DOHH2 (cell line): ENCODE data around the gene NCAM1.

Source experiments
- H3F3A ChIP-seq: fragments of 200-600 bp; sonication (generic), shearing (Covaris generic); 2 replicates; pipeline ENCODE4 v1.6.0; 2016; ENCODE audit warnings: antibody characterized with exemption, mild to moderate bottlenecking; ENCODE audit not compliant: control insufficient read depth, insufficient read depth
- H3K27ac ChIP-seq: fragments of 200-600 bp; sonication (generic); 2 replicates; pipeline ENCODE4 v1.5.1; 2014; ENCODE audit warnings: low read depth, mild to moderate bottlenecking, low read length, moderate library complexity
- H3K27me3 ChIP-seq: fragments of 200-600 bp; sonication (generic); 2 replicates; pipeline ENCODE4 v1.6.1; 2014; ENCODE audit warnings: mild to moderate bottlenecking, low read length, mixed read lengths; ENCODE audit not compliant: control insufficient read depth
- H3K36me3 ChIP-seq: fragments of 200-600 bp; sonication (generic); 2 replicates; pipeline ENCODE4 v1.6.1; 2014; ENCODE audit warnings: mild to moderate bottlenecking, low read length, moderate library complexity, mixed read lengths; ENCODE audit not compliant: control insufficient read depth
- H3K4me1 ChIP-seq: fragments of 200-600 bp; sonication (generic); 2 replicates; pipeline ENCODE4 v1.6.1; 2014; ENCODE audit warnings: mild to moderate bottlenecking, low read length, mixed read lengths; ENCODE audit not compliant: control insufficient read depth
- H3K4me2 ChIP-seq: fragments of 200-600 bp; sonication (generic); 2 replicates; pipeline ENCODE4 v1.6.0; 2014; ENCODE audit warnings: mild to moderate bottlenecking, low read length, moderate library complexity
- H3K4me3 ChIP-seq: fragments of 200-600 bp; sonication (generic); 2 replicates; pipeline ENCODE4 v1.5.1; 2014; ENCODE audit warnings: mild to moderate bottlenecking, low read length, mixed read lengths
- H3K79me2 ChIP-seq: fragments of 200-600 bp; sonication (generic); 2 replicates; pipeline ENCODE4 v1.6.1; 2014; ENCODE audit warnings: mild to moderate bottlenecking, low read length, mixed read lengths; ENCODE audit not compliant: control insufficient read depth
- H3K9me2 ChIP-seq: fragments of 200-600 bp; sonication (generic); replicated peaks from 2 replicates; pipeline ENCODE4 v1.6.1; 2014; ENCODE audit warnings: mild to moderate bottlenecking, low read length, mixed read lengths; ENCODE audit not compliant: control insufficient read depth
- H3K9me3 ChIP-seq: fragments of 200-600 bp; sonication (generic); 2 replicates; pipeline ENCODE4 v1.6.1; 2014; ENCODE audit warnings: antibody characterized with exemption, low read length, mixed read lengths; ENCODE audit not compliant: control insufficient read depth, insufficient read depth
- H4K20me1 ChIP-seq: fragments of 200-600 bp; sonication (generic); 2 replicates; pipeline ENCODE4 v1.6.0; 2014; ENCODE audit warnings: low read depth, mild to moderate bottlenecking, antibody characterized with exemption, low read length, moderate library complexity; ENCODE audit not compliant: control insufficient read depth, insufficient read depth
- EZH2phosphoT487 ChIP-seq: fragments of 200-600 bp; sonication (generic); IDR thresholded peaks from 2 replicates; pipeline ENCODE4 v1.6.1; 2017; ENCODE audit warnings: borderline replicate concordance, mild to moderate bottlenecking, antibody characterized with exemption, low read length, moderate library complexity, mixed read lengths
- TF ChIP-seq, protein P1 (sequence below): fragments of 200-600 bp; sonication (generic); IDR thresholded peaks from one replicate; pipeline ENCODE4 v1.5.1; 2014; ENCODE audit warnings: antibody characterized with exemption, mild to moderate bottlenecking, low read depth, low read length; ENCODE audit not compliant: poor library complexity, severe bottlenecking

NCAM1 gene

DNA sequence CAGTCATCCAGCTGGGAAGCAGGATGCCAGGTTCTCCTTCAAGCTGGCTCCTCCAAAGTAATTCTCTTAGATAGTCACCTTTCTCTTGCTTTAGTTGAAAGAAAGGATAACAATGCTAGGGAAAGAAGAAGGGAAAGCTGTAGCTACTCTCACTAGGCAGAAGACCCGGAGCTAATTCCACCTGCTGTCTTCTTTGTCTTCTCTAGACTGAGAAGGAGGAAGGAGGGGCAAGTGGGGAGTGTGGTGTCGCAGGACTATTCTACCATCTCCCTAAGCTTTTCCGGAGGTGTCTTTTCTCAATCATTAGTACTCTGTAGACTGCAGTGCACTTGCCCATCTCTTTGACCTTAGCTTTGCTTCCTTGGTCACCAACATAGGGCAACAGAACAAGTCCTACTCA, 162.8 kb downstream of the NCAM1 start:
- H3F3A ChIP-seq: no peaks in the 10 kb centered on the region
- H3K4me3 ChIP-seq: no peak overlapping the region
- no peaks in the 10 kb centered on the region for H3K4me1 ChIP-seq
- no peak overlapping the region for H3K4me2 ChIP-seq
- no peaks in the 10 kb centered on the region for H3K36me3 ChIP-seq
- H3K9me2 ChIP-seq: no peaks in the 10 kb centered on the region
- no peaks in the 10 kb centered on the region for H3K9me3 ChIP-seq
- no peaks in the 10 kb centered on the region for H3K79me2 ChIP-seq
- H4K20me1 ChIP-seq: no peaks in the 10 kb centered on the region
- H3K27me3 ChIP-seq: no peaks in the 10 kb centered on the region
- H3K27ac ChIP-seq: no peak overlapping the region
- no peak for TF ChIP-seq EZH2phosphoT487
- TF ChIP-seq, protein P1, sequence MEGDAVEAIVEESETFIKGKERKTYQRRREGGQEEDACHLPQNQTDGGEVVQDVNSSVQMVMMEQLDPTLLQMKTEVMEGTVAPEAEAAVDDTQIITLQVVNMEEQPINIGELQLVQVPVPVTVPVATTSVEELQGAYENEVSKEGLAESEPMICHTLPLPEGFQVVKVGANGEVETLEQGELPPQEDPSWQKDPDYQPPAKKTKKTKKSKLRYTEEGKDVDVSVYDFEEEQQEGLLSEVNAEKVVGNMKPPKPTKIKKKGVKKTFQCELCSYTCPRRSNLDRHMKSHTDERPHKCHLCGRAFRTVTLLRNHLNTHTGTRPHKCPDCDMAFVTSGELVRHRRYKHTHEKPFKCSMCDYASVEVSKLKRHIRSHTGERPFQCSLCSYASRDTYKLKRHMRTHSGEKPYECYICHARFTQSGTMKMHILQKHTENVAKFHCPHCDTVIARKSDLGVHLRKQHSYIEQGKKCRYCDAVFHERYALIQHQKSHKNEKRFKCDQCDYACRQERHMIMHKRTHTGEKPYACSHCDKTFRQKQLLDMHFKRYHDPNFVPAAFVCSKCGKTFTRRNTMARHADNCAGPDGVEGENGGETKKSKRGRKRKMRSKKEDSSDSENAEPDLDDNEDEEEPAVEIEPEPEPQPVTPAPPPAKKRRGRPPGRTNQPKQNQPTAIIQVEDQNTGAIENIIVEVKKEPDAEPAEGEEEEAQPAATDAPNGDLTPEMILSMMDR: no peak

DNA sequence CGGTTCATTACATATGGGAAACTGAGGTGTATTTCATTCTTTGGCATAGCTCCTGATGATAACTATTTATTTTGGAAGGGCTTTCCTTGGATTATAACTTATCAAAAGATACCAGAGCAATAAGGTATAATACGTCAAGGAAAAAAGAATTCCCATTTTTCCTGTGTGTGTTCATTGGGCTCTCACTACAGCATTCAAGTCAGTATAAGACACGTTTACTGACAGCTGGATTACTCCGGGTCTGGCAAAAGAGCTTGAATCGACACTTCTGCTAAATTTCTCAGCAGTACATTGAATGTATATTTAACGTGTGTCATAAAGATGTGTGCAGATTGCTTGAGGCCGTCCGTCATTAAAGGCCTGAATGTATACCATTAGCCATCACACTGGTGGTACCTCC, 163.4 kb downstream of the NCAM1 start:
- Histone ChIP-seq H3K4me3 (no peak overlapping the region), H3K4me1 (no peaks in the 10 kb centered on the region), H4K20me1 (no peaks in the 10 kb centered on the region), H3K4me2 (no peak overlapping the region), H3K36me3 (no peaks in the 10 kb centered on the region), H3K27me3 (no peaks in the 10 kb centered on the region), H3K9me3 (no peaks in the 10 kb centered on the region), H3K79me2 (no peaks in the 10 kb centered on the region), H3F3A (no peaks in the 10 kb centered on the region), H3K9me2 (no peaks in the 10 kb centered on the region), H3K27ac (no peak overlapping the region)
- TF ChIP-seq, protein P1: no peak

DNA sequence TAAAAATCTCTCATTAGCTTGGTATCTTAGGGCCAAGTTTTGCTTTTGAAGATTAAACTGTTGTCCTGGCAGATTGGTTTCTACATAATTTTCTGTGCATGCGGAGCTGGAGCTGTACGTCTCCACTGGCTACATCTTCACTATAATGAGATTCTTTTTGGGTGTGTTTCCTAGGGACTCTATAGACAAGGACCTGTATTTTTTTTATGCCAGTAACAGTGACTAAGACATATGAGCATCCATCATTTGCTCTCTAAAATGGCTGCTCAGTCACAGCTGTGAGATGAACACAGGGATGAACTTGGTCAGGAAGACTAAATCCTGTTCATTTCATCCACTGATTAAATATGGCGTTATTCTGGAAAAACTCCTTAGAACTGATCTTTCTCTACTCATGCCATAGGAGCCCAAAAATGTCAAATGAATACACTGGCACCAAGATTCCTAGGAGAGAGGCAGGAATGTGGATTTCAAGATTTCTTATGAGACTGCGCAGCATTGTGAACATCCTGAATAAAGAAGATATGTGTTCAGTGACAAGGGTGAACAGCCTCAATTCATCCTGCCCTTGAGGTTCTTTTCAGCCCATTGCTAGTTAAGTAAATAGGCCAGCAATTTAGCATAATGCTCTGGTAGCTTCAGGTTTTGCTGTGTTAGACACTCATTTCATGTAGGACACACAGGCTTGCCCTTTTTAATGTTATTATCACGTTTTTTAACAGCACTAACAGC, 168.2 kb downstream of the NCAM1 start:
- Histone ChIP-seq H4K20me1 (no peaks in the 10 kb centered on the region), H3K9me3 (no peaks in the 10 kb centered on the region), H3K4me2 (no peak overlapping the region), H3K27ac (no peak overlapping the region), H3F3A (no peaks in the 10 kb centered on the region), H3K4me3 (no peak overlapping the region), H3K27me3 (no peaks in the 10 kb centered on the region), H3K9me2 (no peaks in the 10 kb centered on the region), H3K36me3 (no peaks in the 10 kb centered on the region), H3K79me2 (no peaks in the 10 kb centered on the region), H3K4me1 (no peaks in the 10 kb centered on the region)
- TF ChIP-seq EZH2phosphoT487: no peak
- TF ChIP-seq, protein P1: no peak
